GM04504 (cell line): ENCODE data around the gene CD34.

Source experiments
- DNase-seq: peaks from one replicate; pipeline ENCODE4 v3.0.0-alpha.2; 2012; ENCODE audit warnings: low read depth

CD34 gene

DNA sequence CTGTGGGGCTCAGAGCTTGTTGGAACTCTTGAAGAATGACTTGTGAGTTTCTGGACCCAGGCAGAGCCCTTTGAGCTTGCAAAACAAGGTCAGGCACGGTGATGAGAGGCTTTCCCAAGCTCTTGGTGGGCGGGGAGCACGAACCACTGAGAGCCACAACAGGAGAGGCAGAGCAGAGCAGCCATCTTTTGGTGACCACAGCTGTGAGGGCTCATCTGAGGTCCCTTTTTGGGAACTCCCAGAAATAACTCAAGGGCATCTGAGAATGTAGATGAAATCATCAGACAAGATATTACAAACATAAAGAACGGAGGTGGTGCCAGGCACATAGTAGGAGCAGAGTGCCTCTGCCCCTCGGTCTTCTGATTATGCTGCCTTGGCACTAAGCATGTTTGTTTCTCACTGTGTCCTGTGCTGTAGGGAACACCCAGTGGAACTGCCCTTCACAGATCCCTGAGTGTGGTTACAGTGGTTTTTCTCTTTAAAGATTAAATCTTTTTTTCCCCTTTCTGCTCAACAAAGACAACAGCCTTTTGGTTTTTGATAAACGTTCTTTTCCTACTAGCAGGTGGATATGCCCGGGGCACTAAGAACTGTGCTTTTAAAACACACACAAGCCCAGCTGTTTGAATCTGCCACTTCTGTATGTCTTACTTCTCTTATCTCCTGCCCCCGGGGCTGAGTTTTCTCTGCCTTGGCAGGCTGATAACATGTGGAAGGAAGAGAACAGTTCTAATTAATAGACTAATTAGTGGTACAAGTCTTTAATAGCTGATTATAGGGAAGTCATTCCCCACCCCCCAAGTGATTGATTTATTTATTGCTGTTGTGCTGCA is 37.7 kb downstream of the CD34 start:
- no peak for DNase-seq

DNA sequence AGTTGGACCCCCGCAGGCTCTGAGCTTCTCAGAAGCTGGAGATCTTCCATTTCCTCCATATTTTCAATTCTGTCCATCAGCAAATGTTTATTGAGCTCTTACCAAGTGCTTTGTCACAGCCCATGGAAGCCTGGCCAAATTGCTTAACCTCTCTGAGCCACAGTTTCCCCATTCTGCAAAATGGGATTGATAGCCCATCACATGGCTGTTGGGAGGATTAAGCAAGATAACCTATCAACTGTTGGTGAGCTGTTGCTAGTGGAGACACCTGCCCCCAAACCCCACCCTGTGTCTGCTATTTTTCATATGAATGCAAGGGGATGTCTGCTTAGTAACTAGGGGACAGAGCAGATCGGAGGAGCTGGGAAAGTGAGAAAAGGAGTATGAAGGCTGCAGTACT is 38.3 kb downstream of the CD34 start:
- no peak for DNase-seq

DNA sequence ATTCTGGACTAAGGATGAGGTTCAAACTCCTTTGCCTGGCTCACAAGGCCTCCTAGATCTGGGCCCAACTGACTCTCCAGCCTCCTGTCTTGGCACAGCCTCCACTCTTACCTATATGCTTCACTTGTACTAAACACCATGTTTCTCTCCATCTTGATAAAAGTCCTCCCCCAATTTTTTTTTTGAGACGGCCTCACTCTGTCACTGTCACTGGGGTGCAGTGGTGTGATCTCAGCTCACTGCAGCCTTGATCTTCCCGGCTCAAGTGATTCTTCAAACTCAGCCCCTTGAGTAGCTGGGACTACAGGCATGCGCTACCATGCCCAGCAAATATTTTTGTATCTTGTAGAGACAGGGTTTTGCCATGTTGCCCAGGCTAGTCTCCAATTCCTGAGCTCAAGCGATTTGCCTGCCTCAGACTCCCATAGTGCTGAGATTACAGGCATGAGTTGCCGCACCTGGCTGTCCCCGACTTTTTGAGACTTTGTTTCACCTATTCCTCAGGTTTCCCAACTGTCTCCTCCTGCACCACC is 39.7 kb downstream of the CD34 start:
- no peak for DNase-seq

DNA sequence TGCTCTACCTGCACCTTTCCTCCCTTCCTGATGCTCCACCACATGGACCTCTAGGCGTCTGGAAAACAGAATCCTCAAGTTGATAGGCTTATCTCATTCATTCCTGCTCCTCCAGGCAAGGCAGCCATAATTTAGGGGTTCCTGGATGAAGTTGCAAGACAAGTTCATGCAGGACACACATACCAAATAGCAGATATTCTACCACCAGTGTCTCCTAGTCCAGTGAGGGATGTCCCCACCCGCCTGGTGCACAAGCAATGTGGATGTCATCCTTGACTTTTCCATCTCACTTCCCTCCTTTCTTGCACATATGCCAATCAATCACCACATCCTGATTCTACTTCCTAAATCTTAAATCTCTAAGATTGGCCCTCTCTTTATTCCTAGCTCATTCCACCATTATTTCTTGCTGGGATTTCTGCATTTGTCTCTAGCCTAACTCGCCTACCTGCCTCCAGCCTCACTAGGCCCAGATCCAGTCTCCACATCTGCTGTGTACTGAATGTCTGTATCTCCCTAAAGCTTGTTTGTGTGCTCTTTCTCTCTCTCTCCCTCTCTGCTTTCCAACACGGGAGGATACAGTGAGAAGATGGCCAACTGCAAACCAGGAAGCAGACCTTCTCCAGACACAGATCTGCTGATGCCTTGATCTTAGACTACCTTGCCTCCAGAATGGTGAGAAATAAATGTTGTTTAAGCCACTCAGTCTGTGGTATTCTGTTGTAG is 40.5 kb downstream of the CD34 start:
- DNase-seq, result no peak

DNA sequence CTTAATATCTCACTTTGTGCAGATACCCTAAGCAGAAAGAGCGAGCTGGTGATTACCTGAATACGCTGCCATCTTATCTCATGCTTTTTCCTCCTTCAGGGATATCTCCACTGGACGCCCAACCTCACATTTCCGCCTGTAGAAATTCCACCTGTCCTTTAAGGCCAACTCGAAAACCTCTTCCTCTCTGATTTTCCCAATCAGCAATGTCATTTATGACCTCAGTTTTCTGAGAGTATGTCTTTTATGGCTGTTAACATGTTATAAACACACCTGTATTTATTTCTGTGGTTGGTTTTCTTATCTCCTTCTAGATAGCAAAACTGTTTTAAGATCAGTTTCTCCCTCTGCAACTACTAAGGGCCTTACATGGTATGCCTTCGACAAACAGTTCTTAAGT is 41.1 kb downstream of the CD34 start:
- DNase-seq, result no peak

DNA sequence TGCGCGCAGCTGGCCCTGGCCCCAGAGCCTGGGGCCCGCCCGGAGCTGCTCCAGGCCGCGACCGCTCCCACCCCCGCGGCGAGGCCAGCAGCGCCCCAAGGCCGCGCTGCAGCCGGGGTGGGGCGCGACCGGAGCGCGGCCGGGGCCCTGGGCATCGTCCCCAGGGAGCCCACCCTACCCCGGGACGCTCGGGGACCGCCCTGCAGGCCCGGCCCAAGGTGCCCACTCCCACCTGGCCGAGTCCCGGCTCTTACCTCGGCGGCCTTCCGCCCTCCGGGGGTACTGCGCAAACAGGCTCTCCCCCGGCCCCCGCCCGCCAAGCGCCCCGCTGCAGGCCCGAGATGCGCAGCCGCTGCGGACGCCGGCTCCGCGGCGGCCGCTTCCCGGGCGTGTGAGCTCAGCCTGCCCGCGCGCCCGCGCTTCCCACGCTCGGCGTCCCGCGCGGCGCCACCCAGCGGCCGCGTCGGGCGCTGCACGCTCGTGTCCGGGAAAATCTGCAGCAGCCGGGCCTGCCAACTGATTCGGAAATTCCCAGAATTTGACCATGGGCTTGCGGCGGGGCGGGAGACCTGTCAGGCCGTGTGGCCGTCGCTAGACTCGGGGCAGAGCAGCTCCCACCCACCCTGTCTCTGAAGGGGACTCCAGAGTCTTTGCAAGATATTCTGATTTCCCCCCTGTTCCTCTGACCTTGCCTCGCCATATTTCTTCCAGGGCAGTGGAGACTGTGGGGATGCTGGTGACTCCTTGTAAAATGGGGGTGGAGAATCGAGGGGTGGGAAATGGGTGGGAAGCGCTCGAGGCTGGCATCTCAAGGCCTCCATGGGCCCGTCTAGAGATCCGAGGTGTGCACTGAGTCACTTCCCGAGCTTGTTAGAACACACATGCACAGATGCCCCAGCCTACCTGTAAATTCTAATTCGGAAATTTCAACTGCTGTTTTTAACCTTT is 41.9 kb downstream of the CD34 start:
- DNase-seq, result peak; percentile 69

DNA sequence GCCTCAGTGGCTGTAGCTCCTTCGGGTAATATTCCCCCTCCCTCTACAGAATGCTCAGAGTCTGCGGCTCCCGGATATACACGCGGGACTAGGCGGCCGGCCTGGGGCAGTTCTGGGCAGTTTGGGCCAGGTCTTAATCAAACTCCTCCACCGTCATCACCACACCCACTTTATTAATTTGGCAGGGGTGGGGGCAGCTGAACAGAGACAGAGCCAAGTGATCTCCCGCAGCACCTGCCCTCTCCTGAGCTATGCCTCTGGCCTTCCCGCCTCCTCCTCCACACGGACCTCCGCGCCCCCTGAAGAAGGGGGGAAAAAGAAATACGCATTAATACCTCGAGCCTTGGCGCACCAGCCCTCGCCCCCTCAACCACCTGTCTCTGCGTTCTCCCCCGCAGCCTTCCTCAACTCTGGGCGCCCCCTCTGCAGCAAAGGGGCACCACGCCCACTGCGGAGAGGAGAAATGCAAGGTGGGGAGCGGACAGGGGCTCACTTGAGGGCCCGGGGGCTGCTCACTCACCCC is 42.6 kb downstream of the CD34 start:
- no peak for DNase-seq

DNA sequence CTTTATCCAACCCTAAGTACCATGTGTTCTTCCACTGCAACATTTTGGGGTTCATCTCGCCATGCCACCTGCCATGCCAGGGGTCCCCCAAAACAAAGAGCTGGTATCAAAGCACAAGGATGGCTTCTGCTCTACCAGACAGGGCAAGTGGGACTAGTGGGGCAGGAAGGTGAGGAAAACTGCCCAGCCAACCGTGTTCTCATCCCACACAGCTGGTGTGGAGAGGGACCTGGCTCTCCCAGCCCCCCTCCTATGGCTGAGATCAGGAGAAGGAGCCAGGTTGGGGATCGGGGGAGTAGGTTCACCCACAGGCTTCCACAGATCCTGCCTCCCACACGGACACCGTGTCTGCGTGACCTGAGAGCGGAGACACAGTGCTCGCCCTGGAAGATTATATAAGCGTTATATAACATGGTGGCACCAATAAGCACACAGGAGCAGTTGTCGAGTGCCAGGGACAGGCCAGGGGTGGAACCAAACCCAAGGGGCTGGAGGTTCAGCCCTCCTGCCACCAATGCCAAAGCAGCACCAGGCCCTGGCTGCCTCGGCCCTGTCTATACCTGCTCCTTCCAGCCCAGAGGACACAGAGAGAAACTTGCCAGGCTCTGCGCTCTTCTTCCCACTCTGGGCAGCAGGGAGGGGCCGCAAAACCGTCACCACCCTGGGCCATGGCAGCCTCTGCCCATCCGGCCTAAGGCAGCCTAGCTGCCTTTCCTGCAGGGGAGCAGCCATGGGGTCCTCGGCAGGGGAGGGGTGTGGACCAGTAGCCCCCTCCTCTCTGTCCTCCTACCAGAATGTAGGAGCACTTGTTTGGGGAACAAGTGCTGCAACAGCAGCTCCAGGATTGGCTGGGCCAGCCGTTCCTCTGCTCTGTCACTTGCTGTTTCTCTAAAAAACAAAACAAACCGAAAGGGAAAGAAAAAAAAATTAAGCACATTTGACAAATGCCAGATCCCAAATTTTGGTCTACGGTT is 43.5 kb downstream of the CD34 start:
- DNase-seq, result no peak

DNA sequence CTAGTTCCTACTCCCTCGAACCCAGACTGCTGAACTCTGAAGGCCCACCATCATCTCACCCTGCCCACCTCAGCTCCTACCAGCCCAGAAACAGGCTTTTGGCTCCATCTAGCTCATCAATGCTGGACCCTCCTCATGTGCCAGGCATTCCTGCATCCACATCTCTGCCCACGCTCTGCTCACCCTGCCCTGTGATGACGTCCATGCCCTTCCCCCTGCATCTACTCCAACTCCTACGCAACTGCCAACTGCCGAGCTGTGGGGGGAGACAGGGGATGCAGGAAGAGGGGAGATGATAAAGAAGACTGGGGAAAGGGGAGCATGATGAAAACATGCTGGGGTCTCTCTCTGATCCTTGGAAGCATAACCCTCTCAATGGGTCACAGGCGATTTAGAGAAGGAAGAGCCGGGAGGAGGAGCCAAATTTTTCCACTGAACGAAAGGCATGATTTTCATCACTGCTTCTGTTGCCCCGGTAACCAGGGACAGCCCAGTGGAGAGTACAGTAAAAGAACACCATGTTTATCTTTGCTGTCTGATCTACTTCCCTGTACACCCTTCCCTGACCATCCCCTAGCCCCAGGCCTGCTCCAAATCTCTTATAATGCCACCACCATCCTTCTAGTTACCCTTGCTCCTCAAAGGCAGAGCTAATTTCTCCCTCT is 44.3 kb downstream of the CD34 start:
- no peak for DNase-seq

DNA sequence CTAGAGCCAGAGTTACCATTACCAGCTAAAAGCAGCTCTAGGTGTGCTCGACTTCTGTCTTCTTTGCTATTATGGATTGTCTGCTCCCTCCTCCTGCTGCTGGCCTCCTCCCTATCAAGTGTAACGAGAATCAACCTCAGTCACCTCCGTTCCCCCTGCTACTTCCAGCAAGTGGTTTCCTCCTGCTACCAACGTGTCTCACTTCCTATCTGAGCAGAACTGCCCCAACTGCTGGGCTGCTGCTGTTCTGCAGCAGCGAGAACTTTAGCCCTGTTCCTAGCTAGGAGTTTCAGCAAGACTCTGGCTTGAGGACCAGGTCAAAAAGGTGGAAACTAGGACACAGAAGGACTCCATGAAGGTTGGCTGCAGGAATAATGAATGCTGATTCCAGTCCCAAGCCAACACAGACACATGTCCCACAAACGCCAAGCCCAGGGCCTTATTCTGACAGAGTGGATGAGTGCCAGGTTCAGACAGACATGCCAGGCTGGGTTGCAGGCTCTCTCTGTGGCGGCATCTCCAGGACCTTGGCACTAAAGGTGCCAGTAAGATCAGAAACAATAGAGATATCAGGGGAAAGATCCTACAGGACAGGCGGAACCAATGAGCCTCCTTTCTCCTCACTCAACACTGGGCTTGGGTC is 46.9 kb downstream of the CD34 start:
- DNase-seq, result no peak

DNA sequence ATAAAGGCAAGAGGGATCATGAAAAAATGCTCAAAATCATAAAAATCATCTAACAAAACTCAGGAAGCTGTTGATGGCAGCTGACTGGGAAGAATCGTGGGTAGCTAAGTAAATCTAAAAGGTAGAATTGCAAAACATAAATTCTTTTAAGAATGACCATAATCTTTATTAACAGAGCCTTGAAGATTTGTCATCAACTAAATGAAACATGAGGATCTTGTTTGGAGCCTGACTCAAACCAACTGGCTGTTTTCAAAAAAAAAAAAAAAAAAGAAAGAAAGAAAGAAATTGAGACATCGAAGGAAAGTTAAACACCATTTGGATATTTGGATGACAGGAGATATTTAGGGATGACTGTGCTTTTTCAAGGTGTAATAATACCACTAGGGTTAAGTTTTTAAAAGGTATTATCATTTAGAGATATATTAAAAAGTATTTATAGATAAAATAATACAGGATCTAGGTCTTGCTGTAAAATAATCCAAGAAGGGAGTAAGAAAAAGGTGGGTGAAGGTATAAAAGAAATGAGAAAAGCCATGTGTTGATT is 48.6 kb downstream of the CD34 start:
- DNase-seq, result no peak

DNA sequence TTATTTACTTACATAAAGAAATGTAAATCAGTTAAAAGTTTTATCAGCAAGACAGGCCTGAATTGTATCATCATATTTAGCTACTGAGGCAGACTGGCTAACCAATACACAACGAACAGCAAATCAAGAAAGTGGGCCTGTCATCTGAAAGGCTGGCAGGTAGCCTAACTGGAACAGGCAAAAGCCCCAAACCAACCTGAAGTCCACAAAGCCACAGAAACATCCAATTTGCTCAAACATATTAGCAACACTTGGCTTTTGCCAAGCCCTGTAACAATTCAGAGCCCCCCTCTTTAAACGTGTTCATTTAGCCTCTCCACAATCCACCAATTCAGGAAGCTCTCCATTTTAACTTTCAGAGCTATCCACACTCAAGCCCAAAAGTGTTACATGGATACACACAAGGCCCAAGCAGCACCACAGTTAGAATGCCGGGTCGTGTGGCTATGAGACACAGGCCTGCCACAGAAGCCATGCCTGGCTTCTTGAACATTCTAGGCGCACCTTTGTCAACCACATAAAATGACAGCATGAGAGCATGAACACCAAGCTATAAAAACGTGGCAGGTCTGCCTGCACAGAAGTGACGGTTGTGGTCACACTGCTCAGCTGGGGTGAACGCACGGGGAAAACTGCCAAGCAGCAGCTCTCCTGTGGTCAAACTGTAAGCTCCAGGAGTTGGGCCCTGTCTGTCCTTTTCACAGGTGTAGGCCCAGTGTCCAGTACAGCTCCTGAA is 49.3 kb downstream of the CD34 start:
- DNase-seq, result no peak

DNA sequence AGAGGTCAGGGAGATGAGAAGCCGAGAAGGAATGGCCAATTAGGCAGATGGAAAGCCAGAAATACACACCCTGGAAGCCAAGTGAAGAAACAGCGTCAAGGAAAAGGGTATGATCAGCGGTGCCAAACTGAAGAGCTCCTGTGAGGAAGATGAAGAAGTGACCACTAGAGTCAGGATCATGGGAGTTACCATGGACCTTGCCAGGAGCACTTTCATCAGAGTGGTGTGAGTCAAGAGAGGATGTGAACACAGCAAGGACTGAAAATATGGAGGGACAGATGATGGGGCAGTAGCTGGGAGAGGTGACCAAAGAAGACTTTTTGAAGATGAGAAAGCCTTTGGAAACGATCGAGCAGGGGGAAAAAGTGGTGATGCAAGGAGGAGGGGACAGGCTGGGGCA is 50.4 kb downstream of the CD34 start:
- no peak for DNase-seq

DNA sequence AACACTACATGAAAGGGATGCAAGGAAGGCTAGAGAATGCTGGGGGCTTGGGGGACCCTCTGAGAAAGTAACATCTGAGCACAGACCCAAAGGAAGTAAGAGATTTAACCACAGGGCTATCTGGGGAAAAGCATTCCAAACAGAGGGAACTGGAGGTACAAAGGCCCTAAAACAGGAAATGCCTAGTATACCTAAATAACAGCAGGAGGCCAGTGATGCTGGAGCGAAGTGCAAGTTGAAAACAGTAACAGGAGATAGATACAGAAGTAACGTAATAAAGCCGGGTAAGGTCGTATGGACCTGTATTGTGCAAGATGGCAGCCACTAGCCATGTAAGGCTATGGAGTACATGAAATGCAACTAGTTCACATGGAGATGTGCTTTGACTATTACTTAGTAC is 52.1 kb downstream of the CD34 start:
- DNase-seq, result no peak

DNA sequence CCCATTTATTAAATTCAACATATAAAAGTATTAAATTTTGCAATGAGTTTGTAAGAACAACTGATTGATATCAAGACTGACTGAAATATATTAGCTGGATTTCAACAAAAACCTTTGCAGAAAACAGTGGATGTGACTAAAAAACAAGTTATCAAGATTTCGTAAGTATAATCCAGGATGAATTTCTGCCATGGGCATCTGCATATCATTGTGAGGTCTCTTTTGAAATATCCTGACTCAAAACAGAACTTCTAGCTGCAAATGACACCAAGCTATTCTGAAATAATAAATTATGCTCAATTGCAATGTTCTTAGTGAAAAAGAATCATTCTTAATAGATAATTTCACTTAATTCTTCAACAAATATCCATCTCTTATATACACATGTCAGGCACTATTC is 52.6 kb downstream of the CD34 start:
- DNase-seq, result no peak

DNA sequence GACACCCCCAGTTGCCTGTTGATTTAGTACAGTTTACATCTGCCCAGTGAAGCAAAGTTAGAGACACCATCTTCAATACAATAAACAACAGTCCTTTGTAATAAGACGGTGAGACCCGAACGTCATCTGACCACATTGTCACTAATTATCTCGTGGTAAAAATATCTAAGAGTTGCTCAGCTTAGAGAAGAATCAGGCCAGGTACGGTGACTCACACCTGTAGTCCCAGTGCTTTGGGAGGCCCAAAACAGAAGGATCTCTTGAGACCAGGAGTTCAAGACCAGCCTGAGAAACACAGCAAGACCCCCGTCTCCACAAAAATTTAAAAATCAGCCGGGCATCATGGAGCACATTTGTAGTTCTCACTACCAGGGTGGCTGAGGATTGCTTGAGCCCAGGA is 53.5 kb downstream of the CD34 start:
- no peak for DNase-seq

DNA sequence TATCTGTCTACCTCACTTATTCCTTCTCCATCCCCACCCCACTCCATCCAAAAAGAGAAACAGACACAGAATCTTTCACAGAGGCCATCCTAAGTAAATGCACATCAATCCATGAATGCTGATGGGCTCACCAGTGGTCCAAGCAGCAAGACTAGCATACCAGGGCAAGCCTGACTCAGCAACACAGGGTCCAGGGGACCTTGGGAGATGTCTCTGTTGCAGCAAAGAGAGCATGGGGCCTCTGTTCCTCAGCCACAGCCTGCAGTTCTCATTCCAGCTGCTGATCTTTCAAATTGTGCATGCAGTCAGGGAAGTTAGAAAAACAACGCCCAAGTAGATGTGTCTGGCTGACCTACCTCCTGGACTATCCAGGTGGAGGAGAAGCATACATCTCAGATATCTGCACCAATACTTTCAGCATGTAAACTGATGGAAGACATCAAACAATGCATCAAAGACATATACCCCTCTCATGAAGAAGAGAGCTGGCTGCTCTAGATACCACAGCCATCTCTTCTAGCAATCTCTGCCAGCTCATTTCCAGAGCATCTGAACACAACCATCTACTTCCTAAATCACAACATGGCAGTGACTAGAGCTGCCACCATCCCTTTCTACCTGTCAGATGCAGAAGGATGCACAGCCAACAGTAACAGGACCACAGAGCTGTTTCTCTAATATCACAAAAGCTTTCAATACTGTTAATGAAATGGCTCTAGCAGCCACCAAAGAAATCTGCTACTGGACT is 54.5 kb downstream of the CD34 start:
- no peak for DNase-seq

DNA sequence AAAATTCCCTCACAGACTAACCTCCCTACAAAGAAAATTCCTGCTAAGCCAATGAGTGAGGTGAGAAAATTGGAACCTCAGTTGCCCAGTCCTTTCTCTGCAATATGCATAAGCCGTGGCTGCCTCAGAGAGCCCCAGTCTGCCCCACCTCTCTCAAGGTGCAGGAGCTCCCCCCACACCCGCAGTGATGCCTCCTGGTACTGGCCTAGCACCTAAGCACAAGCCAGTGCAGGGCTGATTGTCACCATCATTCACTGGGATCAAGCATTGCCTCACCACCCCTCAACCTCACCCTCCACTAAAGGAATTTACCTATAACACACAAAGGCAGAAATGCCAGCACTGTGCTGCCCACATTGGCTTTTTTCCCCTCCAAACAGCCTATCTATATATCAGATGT is 56.9 kb downstream of the CD34 start:
- DNase-seq, result no peak
